A549 (cell line): Measurements from ENCODE around the gene PPP3CA. TPM values are rescaled to one million over a fixed set of nuclear protein-coding genes. Genes with fewer than 3 reads are reported as not detected.
A peak's percentile ranks its signal among the peaks of the same experiment; 100 is the strongest.

Source experiments
- ATAC-seq, 2 experiments: fragments of 200-7000 bp in 1 of 2; fragments of >200 bp in 1 of 2; cut with Nextera tagmentation in 1 of 2; cut with Tn5 transposase in 1 of 2; 3 replicates each; pipeline versions ENCODE4 v1.8.0 to v1.9.1; 2018 to 2020; ENCODE audit warnings: mild to moderate bottlenecking in 1 of 2, moderate library complexity in 1 of 2
- CTCF ChIA-PET: fragments of 300-600 bp; sonication (Branson Sonifier 250); formaldehyde crosslinking; extraction: SDS; loops from one replicate; lab custom pipeline; 2021; ENCODE audit warnings: antibody characterized with exemption, inconsistent platforms; lab: Yijun Ruan, JAX
- POLR2A ChIA-PET: fragments of 350-600 bp; formaldehyde crosslinking; extraction: SDS; loops from one replicate; lab custom pipeline; 2021; ENCODE audit warnings: antibody characterized with exemption, inconsistent platforms; lab: Yijun Ruan, JAX
- DNase-seq, 2 experiments: peaks; one replicate each; pipeline versions ENCODE4 v3.0.0 to v3.0.0-alpha.2; 2011 to 2016; ENCODE audit warnings: low read depth in 1 of 2, low spot score in 1 of 2
- FAIRE-seq: peaks from 2 replicates; lab custom pipeline; 2011; peaks lifted over from hg19 to GRCh38; lab: Jason Lieb, UNC
- H3K27ac ChIP-seq, 2 experiments: fragments of >200 bp; sonication (Bioruptor Twin); formaldehyde crosslinking; 3 replicates each; pipeline ENCODE4 v1.5.1; 2016 to 2017
- H3K4me1 ChIP-seq: fragments of >200 bp; sonication (Bioruptor Twin); formaldehyde crosslinking; 3 replicates; pipeline ENCODE4 v1.6.1; 2016
- H3K4me2 ChIP-seq: fragments of >200 bp; sonication (Bioruptor Twin); formaldehyde crosslinking; 3 replicates; pipeline ENCODE4 v1.6.1; 2016
- H3K4me3 ChIP-seq: fragments of >200 bp; sonication (Bioruptor Twin); formaldehyde crosslinking; 3 replicates; pipeline ENCODE4 v1.5.1; 2016
- H3K9me3 ChIP-seq: fragments of >200 bp; sonication (Bioruptor Twin); formaldehyde crosslinking; 3 replicates; pipeline ENCODE4 v1.6.1; 2016
- ATOH8 ChIP-seq: fragments of 250-450 bp; sonication (Bioruptor Pico); IDR thresholded peaks from 2 replicates; pipeline ENCODE4 v1.5.0; 2020; ENCODE audit warnings: low read depth, mild to moderate bottlenecking, moderate library complexity
- CBX8 ChIP-seq: fragments of 200-600 bp; sonication (generic); IDR thresholded peaks from 2 replicates; pipeline ENCODE4 v1.6.1; 2016
- CEBPB ChIP-seq, 2 experiments: fragments of >200 bp in 1 of 2; sonication (Bioruptor Twin) in 1 of 2; formaldehyde crosslinking in 1 of 2; IDR thresholded peaks; 2 replicates each; pipeline ENCODE4 v1.6.1; 2012 to 2016
- EHF ChIP-seq: fragments of 250-450 bp; sonication (Bioruptor Pico); IDR thresholded peaks from 2 replicates; pipeline ENCODE4 v1.5.0; 2020; ENCODE audit warnings: mild to moderate bottlenecking
- ESRRA ChIP-seq: fragments of 150-350 bp; IDR thresholded peaks from 2 replicates; pipeline ENCODE4 v1.6.1; 2014; ENCODE audit warnings: mild to moderate bottlenecking, low read length, borderline replicate concordance
- FOSB ChIP-seq: fragments of 250-450 bp; sonication (Bioruptor Pico); IDR thresholded peaks from 2 replicates; pipeline ENCODE4 v1.5.0; 2020; ENCODE audit warnings: mild to moderate bottlenecking, moderate library complexity
- FOSL2 ChIP-seq, 2 experiments: fragments of 450-650 bp in 1 of 2; fragments of >200 bp in 1 of 2; sonication (Bioruptor Twin) in 1 of 2; formaldehyde crosslinking; IDR thresholded peaks; 2 replicates each; pipeline versions ENCODE4 v1.5.0 to v1.6.1; 2016 to 2020; ENCODE audit warnings: mild to moderate bottlenecking in 1 of 2, moderate library complexity in 1 of 2
- FOXS1 ChIP-seq: fragments of 250-450 bp; sonication (Bioruptor Pico); IDR thresholded peaks from 2 replicates; pipeline ENCODE4 v1.5.0; 2020; ENCODE audit warnings: mild to moderate bottlenecking, moderate library complexity
- GATA3 ChIP-seq: IDR thresholded peaks from 2 replicates; pipeline ENCODE4 v1.6.1; 2012; ENCODE audit warnings: borderline replicate concordance
- HDAC2 ChIP-seq: fragments of 200-600 bp; sonication (generic); IDR thresholded peaks from 2 replicates; pipeline ENCODE4 v1.6.1; 2016
- JUN ChIP-seq, 2 experiments: fragments of >200 bp; sonication (Bioruptor Twin); formaldehyde crosslinking; IDR thresholded peaks; 2 replicates in 1 of 2; 3 replicates in 1 of 2; pipeline ENCODE4 v1.6.1; 2016 to 2017
- JUNB ChIP-seq: fragments of >200 bp; sonication (Bioruptor Twin); formaldehyde crosslinking; IDR thresholded peaks from 2 replicates; pipeline ENCODE4 v1.6.1; 2016
- KDM5A ChIP-seq: fragments of 200-600 bp; sonication (generic); IDR thresholded peaks from 2 replicates; pipeline ENCODE4 v1.6.1; 2016; ENCODE audit warnings: antibody characterized with exemption, mild to moderate bottlenecking
- MAFK ChIP-seq: fragments of 450-650 bp; IDR thresholded peaks from 2 replicates; pipeline ENCODE4 v1.6.1; 2014; ENCODE audit not compliant: partially characterized antibody
- MAX ChIP-seq: IDR thresholded peaks from 2 replicates; pipeline ENCODE4 v1.6.1; 2012
- NFE2L2 ChIP-seq: fragments of 150-350 bp; conservative IDR thresholded peaks from 2 replicates; pipeline ENCODE4 v1.6.1; 2014; ENCODE audit warnings: low read length
- PHF8 ChIP-seq: fragments of 200-600 bp; sonication (generic); IDR thresholded peaks from 2 replicates; pipeline ENCODE4 v1.6.1; 2016; ENCODE audit warnings: low read depth, mild to moderate bottlenecking, antibody characterized with exemption, moderate library complexity, borderline replicate concordance
- POLR2AphosphoS2 ChIP-seq: conservative IDR thresholded peaks from 2 replicates; pipeline ENCODE4 v1.6.1; 2012; ENCODE audit warnings: low read length, improper control_type of control experiment, inconsistent platforms
- SMC3 ChIP-seq: fragments of >200 bp; sonication (Bioruptor Twin); formaldehyde crosslinking; IDR thresholded peaks from 3 replicates; pipeline ENCODE4 v1.6.1; 2018; ENCODE audit warnings: inconsistent platforms
- TP53 ChIP-seq: fragments of 250-450 bp; sonication (Bioruptor Pico); IDR thresholded peaks from 2 replicates; pipeline ENCODE4 v1.5.0; 2021; ENCODE audit warnings: mild to moderate bottlenecking, moderate library complexity
- USF2 ChIP-seq: fragments of 450-650 bp; IDR thresholded peaks from 2 replicates; pipeline ENCODE4 v1.6.1; 2014; ENCODE audit warnings: antibody characterized with exemption
- ZFP36 ChIP-seq: fragments of 450-650 bp; IDR thresholded peaks from 2 replicates; pipeline ENCODE4 v1.6.1; 2014; ENCODE audit warnings: borderline replicate concordance; ENCODE audit not compliant: partially characterized antibody
- ZNF302 ChIP-seq: fragments of 250-450 bp; sonication (Bioruptor Pico); IDR thresholded peaks from 2 replicates; pipeline ENCODE4 v1.9.0; 2021; ENCODE audit warnings: inconsistent platforms, mild to moderate bottlenecking, moderate library complexity
- ZSCAN20 ChIP-seq: fragments of 250-450 bp; sonication (Bioruptor Pico); IDR thresholded peaks from 2 replicates; pipeline ENCODE4 v1.8.0; 2022; ENCODE audit warnings: mild to moderate bottlenecking, moderate library complexity
- WGBS: methylation state at CpG from one replicate; pipeline ENCODE4 v1.1.6; 2017; ENCODE audit errors: missing lambda C conversion rate; 5-methylcytosine and 5-hydroxymethylcytosine counted together
- polyA plus RNA-seq, 4 experiments: library from polyadenylated mRNA; depleted of rRNA in 3 of 4; stranded (reverse); fragments of >200 nt; fragmentation: RNase III in 1 of 4; extraction: RNeasy Plus Mini Kit Qiagen cat#74134 plus additional on column Dnase treatment in 1 of 4; gene quantifications; 2 replicates in 3 of 4; 3 replicates in 1 of 4; pipeline ENCODE4 v1.2.3, GENCODE V29; 2011 to 2017
- TF ChIP-seq, protein P1 (sequence below): IDR thresholded peaks from 2 replicates; pipeline ENCODE4 v1.6.1; 2012; ENCODE audit warnings: low read depth, borderline replicate concordance
- TF ChIP-seq, protein P2 (sequence below): fragments of >200 bp; sonication (Bioruptor Twin); formaldehyde crosslinking; IDR thresholded peaks from 3 replicates; pipeline ENCODE4 v1.6.1; 2016
- TF ChIP-seq, protein P3 (sequence below): IDR thresholded peaks from 2 replicates; pipeline ENCODE4 v1.6.1; 2012

PPP3CA gene
- polyA plus RNA-seq, 2 of the 4 experiments (the other 2 are of a cell fraction) = 21.4 to 42.4 TPM

DNA sequence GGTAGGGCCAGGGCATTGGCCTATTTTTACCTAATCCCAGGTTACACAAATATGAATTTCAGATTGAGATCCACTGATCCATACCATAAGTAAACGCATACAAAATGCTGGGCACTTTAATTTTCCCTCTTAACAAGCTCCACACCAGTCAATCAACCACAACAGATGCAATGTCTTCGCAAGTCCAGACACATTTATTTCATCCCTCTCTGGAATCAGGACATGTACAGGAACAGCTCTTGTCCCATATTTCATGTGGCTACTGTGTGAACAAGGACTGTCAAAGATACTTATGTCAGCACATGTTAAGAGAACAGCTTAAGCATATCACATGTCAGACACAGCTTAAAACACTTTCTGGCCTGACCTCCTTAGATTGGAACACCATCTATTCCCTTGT lies 145.9 kb downstream of the PPP3CA start:
- POLR2A ChIA-PET = interaction anchor here (0.5 kb wide), 1 partner anchor 60 kb away, joined by 3 read pairs; no protein-coding TSS in a partner anchor
- TF ChIP-seq MAFK = peak; percentile 23
- no peak for TF ChIP-seq TP53 (CRISPR knock-in tag)
- TF ChIP-seq ZFP36 = no peak
- TF ChIP-seq ZNF302 (CRISPR knock-in tag) = no peak
- TF ChIP-seq KDM5A = no peak
- FAIRE-seq = no peak
- Histone ChIP-seq H3K4me2 (peak overlapping the region; percentile 75), H3K4me1 (peaks cover 88% of the 10 kb centered on the region), H3K4me3 (no peak overlapping the region), H3K27ac (peak overlapping the region; percentile 75 to 84), H3K9me3 (no peaks in the 10 kb centered on the region)
- ATAC-seq = peak in 1 of 2 experiments; percentile 11; a peak in 1 of 6 replicates
- WGBS = 26% methylated on average over 2 of the region's 2 CpGs
- DNase-seq = peak in 1 of 2 experiments; percentile 20
- CTCF ChIA-PET = interaction anchor here (1.0 kb wide), 1 partner anchor 32 kb away, joined by 4 read pairs; no protein-coding TSS in a partner anchor

GRCh38 chr4:101200561-101200960 lies 146.8 kb downstream of the PPP3CA start:
- POLR2A ChIA-PET = interaction anchor here (0.5 kb wide), 1 partner anchor 61 kb away, joined by 3 read pairs; no protein-coding TSS in a partner anchor
- FAIRE-seq (peak; percentile 76), DNase-seq (peak; percentile 40 to 89), ATAC-seq (peak; percentile 94 to 96)
- WGBS = 1% methylated on average over 4 of the region's 4 CpGs
- CTCF ChIA-PET = interaction anchor here (1.0 kb wide), 1 partner anchor 31 kb away, joined by 4 read pairs; no protein-coding TSS in a partner anchor
- Histone ChIP-seq H3K9me3 (no peaks in the 10 kb centered on the region), H3K4me1 (peaks cover 82% of the 10 kb centered on the region), H3K4me3 (no peak overlapping the region), H3K4me2 (peak overlapping the region; percentile 75), H3K27ac (peak overlapping the region; percentile 75 to 90)
- 0 out of 2 replicates have a peak, but pooled peaks have one; percentile 32 for TF ChIP-seq MAX
- TF ChIP-seq JUNB = peak; percentile 79
- TF ChIP-seq, protein P1, sequence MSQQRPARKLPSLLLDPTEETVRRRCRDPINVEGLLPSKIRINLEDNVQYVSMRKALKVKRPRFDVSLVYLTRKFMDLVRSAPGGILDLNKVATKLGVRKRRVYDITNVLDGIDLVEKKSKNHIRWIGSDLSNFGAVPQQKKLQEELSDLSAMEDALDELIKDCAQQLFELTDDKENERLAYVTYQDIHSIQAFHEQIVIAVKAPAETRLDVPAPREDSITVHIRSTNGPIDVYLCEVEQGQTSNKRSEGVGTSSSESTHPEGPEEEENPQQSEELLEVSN = no peak
- TF ChIP-seq PHF8 = no peak
- peak in 1 of 2 experiments; percentile 52; a peak in 1 of 5 replicates for TF ChIP-seq JUN (IDR thresholded peaks at IDR 0.05)
- TF ChIP-seq GATA3 = peak; percentile 68; the same call in 1 of the 2 replicates
- peak; percentile 74 to 90; a peak in 3 of 4 replicates for TF ChIP-seq CEBPB (IDR thresholded peaks at IDR 0.05)
- no peak for TF ChIP-seq ESRRA
- 0 out of 3 replicates have a peak, but pooled peaks have one; percentile 7 for TF ChIP-seq SMC3
- no peak for TF ChIP-seq FOXS1
- TF ChIP-seq FOSL2 (IDR thresholded peaks at IDR 0.05) = peak; percentile 89
- TF ChIP-seq FOSL2 (CRISPR knock-in tag; IDR thresholded peaks at IDR 0.05) = peak; percentile 96

DNA sequence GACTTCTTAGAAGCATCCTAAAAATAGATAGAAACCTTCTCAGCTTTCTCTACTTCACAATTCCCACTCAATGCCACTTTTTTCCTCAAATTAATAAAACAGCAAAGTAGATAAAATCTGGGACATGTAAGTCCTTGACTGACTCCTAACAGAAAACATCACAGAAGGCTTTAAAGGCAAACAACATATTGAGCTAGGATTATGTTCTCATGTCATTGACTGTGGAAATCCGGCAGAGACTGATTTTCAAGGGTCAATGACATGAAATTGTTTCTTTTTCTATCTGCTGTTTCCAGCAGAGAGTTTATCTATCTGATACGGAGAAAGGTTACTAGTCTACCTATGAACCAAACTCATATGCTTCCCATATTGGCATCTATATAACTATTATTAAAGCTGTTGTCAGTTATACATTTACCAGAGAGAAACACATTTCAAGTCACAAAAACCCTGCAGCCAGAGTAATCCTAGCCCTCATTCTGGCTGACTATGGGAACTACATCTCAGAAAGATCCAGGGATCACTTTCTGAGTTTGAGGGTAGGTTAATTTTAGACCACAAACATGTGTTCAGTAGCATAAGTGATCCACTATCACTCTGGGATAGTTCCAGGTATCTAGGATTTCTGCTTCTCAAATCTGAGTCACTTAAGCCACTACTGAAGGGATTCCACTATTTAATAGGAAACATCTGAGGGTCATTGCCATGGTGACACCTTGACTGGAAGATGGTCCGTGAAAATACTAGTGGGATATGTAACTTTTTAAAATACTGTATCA lies 147.6 kb downstream of the PPP3CA start:
- Histone ChIP-seq H3K4me1 (peaks cover 74% of the 10 kb centered on the region), H3K4me3 (no peak overlapping the region), H3K4me2 (peak overlapping the region; percentile 75), H3K9me3 (no peaks in the 10 kb centered on the region), H3K27ac (peak overlapping the region; percentile 75 to 90)
- 46% methylated on average over 3 of the region's 3 CpGs for WGBS
- no peak for TF ChIP-seq KDM5A
- TF ChIP-seq GATA3 = no peak
- TF ChIP-seq POLR2AphosphoS2 = no peak
- TF ChIP-seq, protein P2, sequence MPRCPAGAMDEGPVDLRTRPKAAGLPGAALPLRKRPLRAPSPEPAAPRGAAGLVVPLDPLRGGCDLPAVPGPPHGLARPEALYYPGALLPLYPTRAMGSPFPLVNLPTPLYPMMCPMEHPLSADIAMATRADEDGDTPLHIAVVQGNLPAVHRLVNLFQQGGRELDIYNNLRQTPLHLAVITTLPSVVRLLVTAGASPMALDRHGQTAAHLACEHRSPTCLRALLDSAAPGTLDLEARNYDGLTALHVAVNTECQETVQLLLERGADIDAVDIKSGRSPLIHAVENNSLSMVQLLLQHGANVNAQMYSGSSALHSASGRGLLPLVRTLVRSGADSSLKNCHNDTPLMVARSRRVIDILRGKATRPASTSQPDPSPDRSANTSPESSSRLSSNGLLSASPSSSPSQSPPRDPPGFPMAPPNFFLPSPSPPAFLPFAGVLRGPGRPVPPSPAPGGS = no peak
- TF ChIP-seq, protein P3, sequence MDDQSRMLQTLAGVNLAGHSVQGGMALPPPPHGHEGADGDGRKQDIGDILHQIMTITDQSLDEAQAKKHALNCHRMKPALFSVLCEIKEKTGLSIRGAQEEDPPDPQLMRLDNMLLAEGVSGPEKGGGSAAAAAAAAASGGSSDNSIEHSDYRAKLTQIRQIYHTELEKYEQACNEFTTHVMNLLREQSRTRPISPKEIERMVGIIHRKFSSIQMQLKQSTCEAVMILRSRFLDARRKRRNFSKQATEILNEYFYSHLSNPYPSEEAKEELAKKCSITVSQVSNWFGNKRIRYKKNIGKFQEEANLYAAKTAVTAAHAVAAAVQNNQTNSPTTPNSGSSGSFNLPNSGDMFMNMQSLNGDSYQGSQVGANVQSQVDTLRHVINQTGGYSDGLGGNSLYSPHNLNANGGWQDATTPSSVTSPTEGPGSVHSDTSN = no peak
- TF ChIP-seq ZSCAN20 = no peak
- TF ChIP-seq PHF8 = no peak
- no peak for TF ChIP-seq CBX8
- TF ChIP-seq HDAC2 = no peak
- no peak for TF ChIP-seq NFE2L2
- no peak for TF ChIP-seq EHF (CRISPR knock-in tag)
- no peak for TF ChIP-seq USF2
- no peak for TF ChIP-seq MAX
- TF ChIP-seq ESRRA = no peak
- TF ChIP-seq ZFP36 = no peak
- no peak for TF ChIP-seq ATOH8
- TF ChIP-seq SMC3 = no peak
- no peak for TF ChIP-seq FOSB (CRISPR knock-in tag)
- ChIA-PET POLR2A (no interaction called here), CTCF (no interaction called here)
- FAIRE-seq (no peak), DNase-seq (peak in 1 of 2 experiments; percentile 19), ATAC-seq (peak; percentile 26 to 49; a peak in 5 of 6 replicates)
